Measurements from ENCODE around the gene PTPRN2. TPM values are rescaled to one million over a fixed set of nuclear protein-coding genes. Genes with fewer than 3 reads are reported as not detected.

The PTPRN2 gene
- total and polyA plus RNA-seq, 2 of the 8 experiments (the other 6 are each of a cell fraction or from before 2014, with no cell fraction given): 2.6 to 4.5 TPM

DNA sequence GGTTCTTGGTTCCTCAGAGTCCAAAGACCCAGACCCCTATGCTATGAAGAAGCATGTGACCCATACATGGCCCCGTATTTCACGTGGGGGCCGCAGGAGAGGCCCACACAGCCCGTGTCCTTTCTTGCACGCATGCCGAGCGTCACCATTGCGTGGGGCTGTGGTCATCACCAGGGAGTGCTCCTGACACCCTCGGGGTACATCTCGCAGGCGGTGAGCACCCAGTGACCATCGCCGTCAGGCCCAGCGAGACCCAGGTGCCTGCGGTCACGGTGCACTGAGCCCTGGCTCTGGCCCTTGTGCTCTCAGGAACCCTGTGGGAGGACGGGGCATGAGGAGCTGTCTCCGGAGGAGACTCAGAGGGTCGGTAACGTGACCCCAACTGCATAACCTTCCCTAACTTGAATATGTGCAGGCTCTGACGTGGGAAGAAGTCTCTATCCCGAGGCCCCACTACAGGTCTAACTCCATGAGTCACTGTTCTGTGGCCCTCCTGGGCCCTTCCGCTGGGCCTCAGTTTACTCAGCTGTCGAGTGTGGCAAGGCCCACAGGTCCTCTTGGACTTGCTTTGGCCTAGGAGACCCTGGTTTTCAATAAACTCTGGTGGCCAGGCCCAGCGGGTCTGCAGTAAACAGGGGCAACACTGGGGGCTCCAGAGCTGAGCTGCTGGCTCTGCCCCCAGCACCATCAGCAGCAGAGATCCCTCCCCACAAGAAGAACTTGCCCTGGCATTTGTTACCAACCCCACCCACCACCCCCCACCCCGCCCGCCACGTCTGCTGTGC lies 503.9 kb downstream of the PTPRN2 start (continued):
- no peak for TF ChIP-seq CHD7 (IDR thresholded peaks at IDR 0.05; ENCODE audit: insufficient replicate concordance, low read length)
- no peak for TF ChIP-seq RXRA (IDR thresholded peaks at IDR 0.05; ENCODE audit: insufficient read depth, low read depth, low read length)
- no peak for TF ChIP-seq RBBP5 (IDR thresholded peaks at IDR 0.05; ENCODE audit: borderline replicate concordance, low read depth, low read length)
- no peak for TF ChIP-seq GABPA (IDR thresholded peaks at IDR 0.05; ENCODE audit: borderline replicate concordance, insufficient read depth, low read length)
- TF ChIP-seq EGR1 (IDR thresholded peaks at IDR 0.05; ENCODE audit: borderline replicate concordance, low read depth, low read length): no peak
- no peak for TF ChIP-seq CHD1 (IDR thresholded peaks at IDR 0.05; ENCODE audit: low read depth, low read length)
- no peak for TF ChIP-seq SIX5 (IDR thresholded peaks at IDR 0.05; ENCODE audit: low read depth, low read length)
- TF ChIP-seq SRF (IDR thresholded peaks at IDR 0.05; ENCODE audit: low read depth, low read length): no peak
- no peak for TF ChIP-seq TAF1 (IDR thresholded peaks at IDR 0.05; ENCODE audit: low read depth, low read length)
- TF ChIP-seq CREB1 (IDR thresholded peaks at IDR 0.05): no peak
- TF ChIP-seq JUND (IDR thresholded peaks at IDR 0.05; ENCODE audit: low read length): no peak
- TF ChIP-seq TBP (IDR thresholded peaks at IDR 0.05; ENCODE audit: low read depth, low read length): no peak

All from H1 (cell line).